Superior temporal gyrus (tissue), 1 donor: Measurements from ENCODE around the gene NCAN.
"Not testable (repeated sequence)": the region's sequence is repeated elsewhere in the genome, so short reads cannot be mapped to it uniquely, and the experiment has no call there.

Source experiments
- DNase-seq: peaks from one replicate; pipeline ENCODE4 v3.0.0-alpha.2; 2016; ENCODE audit errors: extremely low spot score

Gene NCAN

GRCh38 chr19:19211499-19212420 lies at the start of gene NCAN:
Gene NCAN, plus strand, starts transcription at chr19:19211958. Its CDS starts 4,996 bp downstream, at chr19:19216954.
- DNase-seq, result peak; percentile 38

- no peak for DNase-seq
Measured at GRCh38 chr19:19162495-19162894, 49.3 kb upstream of the NCAN start.

GRCh38 chr19:19165396-19165795 lies 46.4 kb upstream of the NCAN start:
- DNase-seq, result no peak

GRCh38 chr19:19167612-19168011 lies 44.1 kb upstream of the NCAN start:
- no peak for DNase-seq

GRCh38 chr19:19169236-19170052 lies 42.3 kb upstream of the NCAN start:
- no peak for DNase-seq

- DNase-seq, result peak; percentile 12
Measured at GRCh38 chr19:19170053-19170872, 41.5 kb upstream of the NCAN start, which contains the start of gene MEF2B. Gene MEF2B, minus strand, starts transcription at chr19:19170263. Its CDS starts 19,528 bp downstream, at chr19:19150735.

GRCh38 chr19:19170873-19171672 lies 40.7 kb upstream of the NCAN start:
- DNase-seq, result no peak

- no peak for DNase-seq
Measured at GRCh38 chr19:19171821-19172532, 39.8 kb upstream of the NCAN start.

- DNase-seq, result not testable (repeated sequence)
Measured at GRCh38 chr19:19173243-19173642, 38.5 kb upstream of the NCAN start.

GRCh38 chr19:19176950-19177349 lies 34.8 kb upstream of the NCAN start:
- no peak for DNase-seq

GRCh38 chr19:19179548-19180441 lies 32.0 kb upstream of the NCAN start:
- no peak for DNase-seq

- DNase-seq, result no peak
Measured at GRCh38 chr19:19181488-19181998, 30.2 kb upstream of the NCAN start.

GRCh38 chr19:19185853-19186740 lies 25.7 kb upstream of the NCAN start:
- no peak for DNase-seq

- no peak for DNase-seq
Measured at GRCh38 chr19:19186742-19187141, 25.0 kb upstream of the NCAN start.

- no peak for DNase-seq
Measured at GRCh38 chr19:19191768-19192077, 20.0 kb upstream of the NCAN start.

- DNase-seq, result peak; percentile 99
Measured at GRCh38 chr19:19192078-19192882, 19.5 kb upstream of the NCAN start, which contains the start of the genes BORCS8 and RFXANK. Gene BORCS8, minus strand, starts transcription at chr19:19192152. Its CDS starts 35 bp downstream, at chr19:19192117. Gene RFXANK, plus strand, starts transcription at chr19:19192258. Its CDS starts 1,689 bp downstream, at chr19:19193947.

- DNase-seq, result no peak
Measured at GRCh38 chr19:19192910-19193423, 18.8 kb upstream of the NCAN start.
